Measurements from ENCODE around the gene CPT1B.

- no peak for TF ChIP-seq YY1 (IDR thresholded peaks at IDR 0.05; ENCODE audit: insufficient read depth, insufficient read length)
- TF ChIP-seq ZNF274 (IDR thresholded peaks at IDR 0.05; ENCODE audit: low read depth, low read length) = no peak
- TF ChIP-seq SUZ12 (IDR thresholded peaks at IDR 0.05; ENCODE audit: extremely low read depth, insufficient read depth, insufficient read length) = no peak
These were observed 44.6 kb upstream of the CPT1B start for GRCh38 chr22:50622723-50623327.

Measured in NT2/D1 (cell line).